Measurements from ENCODE around the gene ATG9B. TPM values are rescaled to one million over a fixed set of nuclear protein-coding genes. Genes with fewer than 3 reads are reported as not detected.
A peak's percentile ranks its signal among the peaks of the same experiment; 100 is the strongest.

ATG9B gene
- total and polyA plus RNA-seq, 7 donors, result 0.12 to 0.18 (median 0.18) TPM; not detected in 4

- ATAC-seq, result peak; percentile 21 to 59 (median 54)
- peaks cover 0 to 12% (median 2%) of the 10 kb centered on the region in 3 donors for H3K27me3 ChIP-seq (ENCODE audit: insufficient read depth in 3 of 3, low read length in 2 of 3)
- H3K4me1 ChIP-seq, result no peaks in the 10 kb centered on the region
- intact Hi-C loops (cut with DNase I), result no loop called here
- no peaks in the 10 kb centered on the region for H3K36me3 ChIP-seq (ENCODE audit: insufficient read depth in 1 of 2, low read depth in 1 of 2)
- no peak for TF ChIP-seq CTCF (IDR thresholded peaks at IDR 0.05)
- WGBS, 3 donors, result 77 to 90% (median 86%) methylated on average over 14 of the region's 14 CpGs
- H3K9me3 ChIP-seq, result no peaks in the 10 kb centered on the region
- peak overlapping the region; percentile 47 for H3K4me3 ChIP-seq
- peak overlapping the region; percentile 58 for H3K27ac ChIP-seq
- DNase-seq, result peak; percentile 49 to 75
Measured at GRCh38 chr7:150993511-150993910, 30.8 kb downstream of the ATG9B start.

GRCh38 chr7:150992833-150993302, 31.4 kb downstream of the ATG9B start:
- H3K9me3 ChIP-seq, result no peaks in the 10 kb centered on the region
- peak overlapping the region; percentile 58 for H3K27ac ChIP-seq
- intact Hi-C loops (cut with DNase I), result no loop called here
- no peak overlapping the region for H3K4me3 ChIP-seq
- H3K4me1 ChIP-seq, result no peaks in the 10 kb centered on the region
- 38 to 42% (median 39%) methylated on average over 5 of the region's 5 CpGs for WGBS, 3 donors
- H3K36me3 ChIP-seq (ENCODE audit: insufficient read depth in 1 of 2, low read depth in 1 of 2), result no peaks in the 10 kb centered on the region
- no peak for TF ChIP-seq CTCF (IDR thresholded peaks at IDR 0.05)
- peak in 1 of 2 donors; percentile 43 for DNase-seq
- peak; percentile 49 to 77 (median 62) for ATAC-seq
- peaks cover 0 to 11% (median 2%) of the 10 kb centered on the region in 3 donors for H3K27me3 ChIP-seq (ENCODE audit: insufficient read depth in 3 of 3, low read length in 2 of 3)

- 84 to 87% (median 85%) methylated on average over 4 to 6 of the region's 6 CpGs for WGBS, 3 donors
- Histone ChIP-seq H3K9me3 (no peaks in the 10 kb centered on the region), H3K36me3 (ENCODE audit: insufficient read depth in 1 of 2, low read depth in 1 of 2) (no peaks in the 10 kb centered on the region), H3K27ac (no peak overlapping the region), H3K4me1 (no peaks in the 10 kb centered on the region), H3K4me3 (no peak overlapping the region), H3K27me3 (ENCODE audit: insufficient read depth in 3 of 3, low read length in 2 of 3) (peaks cover 0 to 5% (median 0%) of the 10 kb centered on the region in 3 donors)
- no peak for ATAC-seq
- intact Hi-C loops (cut with DNase I), result no loop called here
- no peak for DNase-seq
- no peak for TF ChIP-seq CTCF (IDR thresholded peaks at IDR 0.05)
Measured at GRCh38 chr7:150992051-150992640, 32.1 kb downstream of the ATG9B start.

GRCh38 chr7:150990416-150991186, 33.7 kb downstream of the ATG9B start, which contains the start of gene NOS3:
NOS3 (plus strand) TSS chr7:150991017; CDS start chr7:150993804, 2,787 bp downstream.
- no peak within 1 kb of the TSS for H3K27ac ChIP-seq
- 83 to 89% (median 88%) methylated on average over 12 of the region's 12 CpGs for WGBS, 3 donors
- intact Hi-C loops (cut with DNase I), result no loop called here

More at GRCh38 chr7:150990416-150991186, 33.7 kb downstream of the ATG9B start, which contains the start of gene NOS3:
- H3K27me3 ChIP-seq (ENCODE audit: insufficient read depth in 3 of 3, low read length in 2 of 3), result peaks cover 0 to 4% (median 0%) of the 10 kb centered on the region in 3 donors
- no peak for ATAC-seq
- TF ChIP-seq CTCF (IDR thresholded peaks at IDR 0.05), result no peak
- H3K9me3 ChIP-seq, result no peaks in the 10 kb centered on the region
- H3K36me3 ChIP-seq (ENCODE audit: insufficient read depth in 1 of 2, low read depth in 1 of 2), result no peaks in the 10 kb centered on the region
- no peak within 1 kb of the TSS for H3K4me3 ChIP-seq
- no peak for DNase-seq
- H3K4me1 ChIP-seq, result no peaks in the 10 kb centered on the region
